HUES6 (cell line): ENCODE data around the gene IP6K2.
A peak's percentile ranks its signal among the peaks of the same experiment; 100 is the strongest.

Source experiments
- H3K27ac ChIP-seq: 2 replicates; pipeline ENCODE4 v1.7.0; 2013; ENCODE audit warnings: low read depth, mild to moderate bottlenecking, low read length, inconsistent platforms
- H3K27me3 ChIP-seq: 2 replicates; pipeline ENCODE4 v1.6.1; 2013; ENCODE audit warnings: low read length; ENCODE audit not compliant: control insufficient read depth, insufficient read depth
- H3K36me3 ChIP-seq: 2 replicates; pipeline ENCODE4 v1.6.1; 2013; ENCODE audit warnings: low read length; ENCODE audit not compliant: control insufficient read depth, insufficient read depth
- H3K4me1 ChIP-seq: 2 replicates; pipeline ENCODE4 v1.6.1; 2013; ENCODE audit warnings: low read length; ENCODE audit not compliant: control insufficient read depth, insufficient read depth
- H3K4me3 ChIP-seq: 2 replicates; pipeline ENCODE4 v1.5.1; 2013; ENCODE audit warnings: low read depth, low read length
- H3K9ac ChIP-seq: one replicate; pipeline ENCODE4 v1.6.1; 2013; ENCODE audit warnings: mild to moderate bottlenecking, low read length
- H3K9me3 ChIP-seq: 2 replicates; pipeline ENCODE4 v1.6.1; 2013; ENCODE audit warnings: low read depth, low read length; ENCODE audit not compliant: control insufficient read depth, insufficient read depth

IP6K2 gene

DNA sequence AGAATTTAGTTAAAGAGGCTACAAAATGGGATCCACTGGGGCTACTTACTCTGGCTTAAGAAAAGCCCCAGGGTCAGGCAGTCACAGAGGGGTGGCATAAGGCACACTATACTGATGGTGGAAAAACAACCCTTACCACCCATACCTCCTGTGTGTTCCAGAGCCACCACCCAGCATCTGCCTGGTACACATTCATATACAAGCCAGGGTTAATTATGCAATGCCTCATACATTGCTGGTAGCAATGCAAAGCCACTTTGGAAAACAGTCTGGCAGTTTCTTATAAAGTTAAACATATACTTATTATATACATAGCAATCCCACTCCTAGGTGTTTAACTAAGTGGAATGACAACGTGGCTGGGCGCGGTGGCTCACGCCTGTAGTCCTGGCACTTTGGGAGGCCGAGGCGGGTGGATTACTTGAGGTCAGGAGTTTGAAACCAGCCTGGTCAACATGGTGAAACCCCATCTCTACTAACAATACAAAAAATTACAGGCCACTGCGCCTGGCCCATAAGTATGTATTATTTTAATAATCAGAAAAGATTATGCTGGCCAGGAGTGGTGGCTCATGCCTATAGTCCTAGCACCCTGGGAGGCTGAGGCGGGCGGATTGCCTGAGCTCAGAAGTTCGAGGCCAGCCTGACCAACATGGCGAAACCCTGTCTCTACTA is 16.2 kb downstream of the IP6K2 start:
- Histone ChIP-seq H3K9me3 (no peaks in the 10 kb centered on the region), H3K36me3 (peaks cover 50% of the 10 kb centered on the region), H3K27me3 (no peaks in the 10 kb centered on the region), H3K4me1 (peaks cover 17% of the 10 kb centered on the region), H3K9ac (no peak overlapping the region), H3K27ac (0 out of 2 replicates have a peak overlapping the region, but pooled peaks have one; percentile 34), H3K4me3 (no peak overlapping the region)

DNA sequence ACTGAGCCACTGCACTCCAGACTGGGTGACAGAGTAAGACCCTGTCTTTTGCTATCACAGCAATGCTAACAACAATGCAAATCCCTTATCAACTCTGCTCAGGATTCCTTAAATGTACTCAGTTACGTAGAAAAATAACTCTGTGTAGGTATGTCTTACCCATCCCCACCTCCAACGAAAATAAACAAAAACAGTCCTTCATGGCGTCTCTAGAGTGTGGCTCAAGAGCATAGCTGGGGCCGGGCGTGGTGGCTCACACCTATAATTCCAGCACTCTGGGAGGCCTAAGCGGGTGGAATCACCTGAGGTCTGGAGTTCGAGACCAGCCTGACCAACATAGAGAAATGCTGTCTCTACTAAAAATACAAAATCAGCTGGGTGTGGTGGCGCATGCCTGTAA is 18.1 kb downstream of the IP6K2 start:
- Histone ChIP-seq H3K36me3 (peaks cover 53% of the 10 kb centered on the region), H3K4me3 (no peak overlapping the region), H3K27ac (no peak overlapping the region), H3K27me3 (no peaks in the 10 kb centered on the region), H3K9ac (no peak overlapping the region), H3K4me1 (peaks cover 27% of the 10 kb centered on the region), H3K9me3 (no peaks in the 10 kb centered on the region)

DNA sequence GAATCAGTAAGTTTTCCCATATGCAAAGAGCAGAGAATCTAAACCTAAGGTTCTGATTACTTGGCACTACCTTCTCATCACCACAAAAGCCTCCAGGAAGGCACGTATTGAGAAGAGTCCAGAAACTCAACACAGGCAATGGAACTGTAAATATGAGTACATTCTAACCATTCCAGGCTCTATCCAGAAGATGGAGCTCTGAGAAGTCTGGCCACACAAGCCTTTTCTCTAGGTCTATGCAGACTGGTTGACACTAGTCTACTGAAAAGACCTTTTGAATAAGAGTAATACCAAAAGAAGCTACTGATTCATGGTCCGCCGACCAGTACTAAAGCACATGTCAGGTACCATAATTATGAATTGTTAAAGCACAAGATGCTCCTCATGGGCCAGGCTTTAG is 19.1 kb downstream of the IP6K2 start:
- no peaks in the 10 kb centered on the region for H3K27me3 ChIP-seq
- H3K27ac ChIP-seq: no peak overlapping the region
- H3K9ac ChIP-seq: no peak overlapping the region
- H3K4me3 ChIP-seq: no peak overlapping the region
- peaks cover 63% of the 10 kb centered on the region for H3K36me3 ChIP-seq
- H3K9me3 ChIP-seq: no peaks in the 10 kb centered on the region
- peaks cover 30% of the 10 kb centered on the region for H3K4me1 ChIP-seq

DNA sequence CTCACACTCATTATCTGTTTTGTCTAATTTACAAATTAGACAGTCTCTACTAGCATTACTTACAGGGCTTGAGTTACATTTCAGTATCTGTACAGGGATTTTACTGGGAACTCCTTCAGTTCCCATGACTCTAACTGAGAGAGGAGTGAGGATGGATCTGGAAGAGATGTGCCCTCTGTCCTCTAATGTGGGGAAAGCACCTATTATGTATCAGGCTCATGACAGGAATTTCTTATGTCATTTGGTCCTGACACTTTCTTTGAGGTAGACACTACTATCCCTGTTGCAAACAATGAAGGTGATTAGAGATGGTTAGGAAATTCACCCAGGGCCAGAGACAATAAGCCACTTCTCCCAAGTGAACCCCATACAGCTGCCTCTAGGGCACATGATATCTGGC is 20.4 kb downstream of the IP6K2 start:
- Histone ChIP-seq H3K9me3 (no peaks in the 10 kb centered on the region), H3K4me1 (peaks cover 26% of the 10 kb centered on the region), H3K36me3 (peaks cover 70% of the 10 kb centered on the region), H3K27me3 (no peaks in the 10 kb centered on the region), H3K9ac (no peak overlapping the region), H3K27ac (no peak overlapping the region), H3K4me3 (no peak overlapping the region)

DNA sequence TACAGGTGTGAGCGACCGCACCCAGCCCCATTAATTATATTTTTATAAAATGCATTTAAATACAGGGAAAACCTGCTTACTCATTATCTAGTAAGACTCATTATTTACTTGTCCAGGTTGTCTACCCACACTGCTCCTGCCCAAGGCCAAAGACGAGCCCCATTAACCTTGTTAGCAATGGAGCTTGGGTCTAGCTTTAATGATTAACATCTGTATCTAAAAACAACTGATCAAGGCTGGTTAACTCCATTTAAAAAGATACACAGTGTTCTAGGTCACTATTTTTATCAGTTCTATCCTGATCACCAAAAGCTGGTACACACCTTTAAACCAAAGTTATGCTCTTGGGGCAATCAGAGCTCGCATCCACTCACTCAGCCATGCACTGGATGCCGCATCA is 20.9 kb downstream of the IP6K2 start:
- no peak overlapping the region for H3K4me3 ChIP-seq

DNA sequence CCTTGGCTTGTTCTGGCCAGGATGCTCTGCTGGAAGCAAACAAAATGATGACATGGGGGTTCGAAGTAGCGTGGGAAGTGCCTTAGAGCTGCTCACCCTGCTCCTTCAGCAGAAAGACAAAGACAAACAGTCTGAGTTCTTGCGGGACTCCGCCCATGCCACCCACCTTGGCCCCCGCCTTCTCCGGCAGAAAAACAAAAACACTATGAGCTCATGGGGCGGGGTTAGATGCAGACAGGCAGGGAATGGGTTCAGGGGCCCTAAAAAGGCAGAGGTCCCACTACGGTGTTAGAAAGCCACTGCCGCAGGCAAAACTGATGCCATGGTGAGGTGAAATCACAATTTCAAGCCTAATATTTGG is 21.6 kb downstream of the IP6K2 start:
- peak overlapping the region; percentile 69 for H3K27ac ChIP-seq
- peaks cover 20% of the 10 kb centered on the region for H3K4me1 ChIP-seq
- H3K27me3 ChIP-seq: no peaks in the 10 kb centered on the region
- peak overlapping the region; percentile 56 for H3K4me3 ChIP-seq
- H3K9me3 ChIP-seq: no peaks in the 10 kb centered on the region
- H3K36me3 ChIP-seq: peaks cover 76% of the 10 kb centered on the region
- H3K9ac ChIP-seq: peak overlapping the region; percentile 85

More for the DNA sequence above, 20.9 kb downstream of the IP6K2 start:
- Histone ChIP-seq H3K9ac (no peak overlapping the region), H3K4me1 (peaks cover 26% of the 10 kb centered on the region), H3K36me3 (peaks cover 74% of the 10 kb centered on the region), H3K9me3 (no peaks in the 10 kb centered on the region), H3K27ac (no peak overlapping the region), H3K27me3 (no peaks in the 10 kb centered on the region)

DNA sequence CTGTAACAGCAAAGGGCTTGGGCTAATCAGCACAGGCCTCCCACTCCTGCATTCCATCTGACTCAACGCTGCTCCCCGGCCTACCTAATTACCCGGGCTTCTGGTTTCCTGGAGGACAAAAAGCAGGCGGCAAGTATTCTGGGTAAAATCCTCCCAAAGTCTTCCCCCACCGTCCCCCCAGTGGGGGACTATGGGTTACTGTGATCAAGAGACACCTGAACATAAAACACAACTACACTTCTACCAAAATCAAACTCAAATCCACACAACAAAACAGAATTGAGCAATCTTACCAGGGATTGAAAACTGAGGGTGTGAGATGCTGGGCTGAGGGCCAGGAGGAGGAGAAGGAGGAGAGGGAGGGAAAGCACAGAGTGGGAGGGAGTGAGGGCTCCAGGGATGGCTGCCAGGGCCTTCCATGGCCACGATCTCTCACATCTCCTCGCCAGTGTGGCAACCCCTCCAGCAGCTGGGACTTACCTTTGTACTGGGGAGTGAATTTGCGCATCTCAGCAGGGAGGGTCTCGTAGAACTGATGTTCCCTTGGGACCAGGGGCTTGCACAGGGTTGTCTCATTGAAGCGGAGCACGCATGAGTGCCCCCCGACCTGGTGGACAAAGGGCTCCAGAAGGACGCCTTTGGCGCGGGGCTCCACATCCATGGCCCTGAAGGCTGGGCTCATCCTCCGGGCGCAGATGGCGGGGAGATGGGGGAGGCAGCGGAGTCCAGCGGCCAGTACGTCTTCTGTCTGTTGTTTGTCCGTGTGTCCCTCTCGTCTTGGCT is 22.2 kb downstream of the IP6K2 start:
- peaks cover 76% of the 10 kb centered on the region for H3K36me3 ChIP-seq

DNA sequence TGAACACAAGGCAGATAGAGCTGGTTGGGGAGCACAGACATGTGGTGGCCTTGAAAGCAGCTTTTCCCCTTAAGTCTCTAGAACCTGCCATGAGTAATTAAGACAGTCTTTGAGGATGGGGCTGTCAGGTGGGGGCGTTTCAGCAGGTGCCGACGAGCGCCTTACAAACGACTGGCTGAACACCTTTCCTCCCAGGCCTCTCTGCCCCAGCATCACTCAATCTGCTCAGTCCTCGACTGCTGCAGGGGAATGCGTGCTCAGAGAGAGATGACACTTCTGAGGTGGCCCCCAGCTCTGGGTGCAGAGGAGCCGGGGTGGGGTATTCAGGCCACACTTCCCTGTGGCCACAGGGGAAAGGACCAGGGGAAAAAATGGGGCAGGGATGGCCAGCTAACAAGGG is 23.2 kb downstream of the IP6K2 start:
- Histone ChIP-seq H3K9ac (peak overlapping the region; percentile 45), H3K36me3 (peaks cover 76% of the 10 kb centered on the region), H3K9me3 (no peaks in the 10 kb centered on the region), H3K27me3 (no peaks in the 10 kb centered on the region), H3K4me1 (peaks cover 20% of the 10 kb centered on the region), H3K4me3 (0 out of 2 replicates have a peak overlapping the region, but pooled peaks have one; percentile 56), H3K27ac (0 out of 2 replicates have a peak overlapping the region, but pooled peaks have one; percentile 35)

More for the DNA sequence above, 22.2 kb downstream of the IP6K2 start:
- Histone ChIP-seq H3K9ac (peak overlapping the region; percentile 85), H3K4me1 (peaks cover 20% of the 10 kb centered on the region), H3K4me3 (peak overlapping the region; percentile 56), H3K27ac (peak overlapping the region; percentile 69), H3K27me3 (no peaks in the 10 kb centered on the region), H3K9me3 (no peaks in the 10 kb centered on the region)

DNA sequence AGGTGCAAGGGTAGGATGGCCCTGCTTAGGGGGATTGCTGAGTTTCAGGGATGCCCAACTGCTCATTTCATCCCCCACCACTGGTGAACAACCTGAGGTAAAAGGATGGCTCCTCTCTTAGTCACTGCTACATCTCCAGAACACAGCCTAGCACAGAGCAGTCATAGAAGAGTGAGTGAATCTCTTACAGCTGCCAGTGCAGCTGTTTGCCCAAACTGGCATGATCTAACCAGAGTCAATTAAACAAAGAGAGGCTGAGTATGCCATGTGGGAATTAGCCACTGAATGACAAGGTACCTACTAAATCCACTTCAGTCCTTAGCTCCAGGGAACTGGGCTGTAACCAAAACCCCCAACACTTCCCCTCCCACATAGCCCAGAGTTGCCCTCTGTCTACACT is 24.5 kb downstream of the IP6K2 start:
- Histone ChIP-seq H3K27ac (no peak overlapping the region), H3K27me3 (no peaks in the 10 kb centered on the region), H3K36me3 (peaks cover 80% of the 10 kb centered on the region), H3K4me1 (peaks cover 20% of the 10 kb centered on the region), H3K4me3 (no peak overlapping the region), H3K9ac (no peak overlapping the region), H3K9me3 (no peaks in the 10 kb centered on the region)

DNA sequence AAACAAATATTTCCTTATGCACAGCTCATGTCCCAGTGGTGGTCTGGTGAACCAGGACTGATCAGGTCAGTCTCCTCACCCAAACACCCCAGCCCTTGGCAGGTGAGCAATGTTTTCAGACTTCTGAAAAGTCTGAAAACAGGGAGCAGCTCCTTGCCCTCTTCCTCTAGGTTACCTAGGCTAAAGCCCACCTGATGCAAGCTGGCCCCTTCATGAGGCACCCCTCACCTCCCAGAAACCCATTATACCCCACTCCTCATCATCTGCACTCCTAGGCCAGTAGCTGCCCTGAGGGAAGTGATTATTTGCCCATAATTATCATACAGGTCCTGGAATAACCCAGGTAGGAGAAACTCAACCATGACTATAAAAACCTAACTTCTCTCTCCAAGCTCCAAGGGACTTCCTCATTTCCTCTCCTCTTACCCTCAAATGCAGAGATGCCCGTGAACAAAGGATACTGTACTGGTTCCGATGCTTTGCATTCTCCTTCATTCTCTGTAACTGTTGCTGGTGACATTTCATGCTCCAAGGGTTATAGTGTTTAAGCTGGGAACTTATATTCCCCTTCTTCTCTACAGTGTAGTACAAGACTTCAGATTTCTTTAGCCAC is 26.1 kb downstream of the IP6K2 start:
- no peak overlapping the region for H3K27ac ChIP-seq
- peaks cover 82% of the 10 kb centered on the region for H3K36me3 ChIP-seq
- H3K9ac ChIP-seq: no peak overlapping the region
- peaks cover 12% of the 10 kb centered on the region for H3K4me1 ChIP-seq
- no peaks in the 10 kb centered on the region for H3K27me3 ChIP-seq
- H3K4me3 ChIP-seq: no peak overlapping the region
- H3K9me3 ChIP-seq: no peaks in the 10 kb centered on the region

DNA sequence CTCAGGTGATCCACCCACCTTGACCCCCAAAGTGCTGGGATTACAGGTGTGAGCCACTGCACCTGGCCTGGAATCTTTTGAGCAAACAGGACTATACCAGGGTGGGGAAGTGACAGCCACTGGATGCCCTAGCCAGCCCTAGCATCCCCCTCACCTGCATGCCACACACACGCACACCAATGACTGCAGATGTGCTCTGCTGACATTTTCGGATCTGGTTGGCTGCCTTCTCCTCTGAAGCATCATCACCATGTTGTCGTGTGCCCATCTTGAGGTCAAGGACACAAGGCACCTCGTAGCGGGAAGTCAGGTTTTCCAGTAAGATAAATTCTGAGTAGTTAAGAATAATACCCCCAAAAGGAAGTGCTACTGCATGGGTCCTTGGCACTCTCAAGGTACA is 27.6 kb downstream of the IP6K2 start:
- H3K36me3 ChIP-seq: peaks cover 73% of the 10 kb centered on the region
- H3K4me3 ChIP-seq: no peak overlapping the region
- H3K9me3 ChIP-seq: no peaks in the 10 kb centered on the region
- no peak overlapping the region for H3K27ac ChIP-seq
- peaks cover 9% of the 10 kb centered on the region for H3K4me1 ChIP-seq
- no peaks in the 10 kb centered on the region for H3K27me3 ChIP-seq
- H3K9ac ChIP-seq: no peak overlapping the region
